CD4-positive, alpha-beta T cell treated with Interleukin-10 for 1 hour (primary cell): ENCODE data around the gene ENPP5.
"Not testable (repeated sequence)": the region's sequence is repeated elsewhere in the genome, so short reads cannot be mapped to it uniquely, and the experiment has no call there.

Source experiments
- DNase-seq: peaks from one replicate; pipeline ENCODE4 v3.0.0-alpha.2; 2020

The ENPP5 gene

GRCh38 chr6:46172176-46172575 lies 1.4 kb upstream of the ENPP5 start:
- no peak for DNase-seq

- no peak for DNase-seq
Observed at GRCh38 chr6:46160102-46160501, 10.7 kb downstream of the ENPP5 start.

- DNase-seq, result no peak
Observed at GRCh38 chr6:46159229-46159628, 11.6 kb downstream of the ENPP5 start.

- DNase-seq, result no peak
Observed at GRCh38 chr6:46156701-46157100, 14.1 kb downstream of the ENPP5 start.

GRCh38 chr6:46149066-46149465 lies 21.7 kb downstream of the ENPP5 start:
- DNase-seq, result not testable (repeated sequence)

- DNase-seq, result no peak
Observed at GRCh38 chr6:46144270-46144669, 26.5 kb downstream of the ENPP5 start.

GRCh38 chr6:46138281-46138680 lies 32.5 kb downstream of the ENPP5 start:
- DNase-seq, result no peak

- DNase-seq, result no peak
Observed at GRCh38 chr6:46137387-46137786, 33.4 kb downstream of the ENPP5 start.

GRCh38 chr6:46136831-46137230 lies 33.9 kb downstream of the ENPP5 start:
- DNase-seq, result no peak

- no peak for DNase-seq
Observed at GRCh38 chr6:46135176-46135575, 35.6 kb downstream of the ENPP5 start.

GRCh38 chr6:46134216-46134615 lies 36.6 kb downstream of the ENPP5 start:
- no peak for DNase-seq

GRCh38 chr6:46131291-46131690 lies 39.5 kb downstream of the ENPP5 start:
- DNase-seq, result not testable (repeated sequence)

GRCh38 chr6:46130666-46131065 lies 40.1 kb downstream of the ENPP5 start:
- no peak for DNase-seq

- peak; percentile 98 for DNase-seq
Observed at GRCh38 chr6:46129629-46130511, 40.9 kb downstream of the ENPP5 start, which contains the start of gene ENPP4. Gene ENPP4, plus strand, starts transcription at chr6:46129989. Its CDS starts 9,595 bp downstream, at chr6:46139584.

GRCh38 chr6:46129291-46129628 lies 41.5 kb downstream of the ENPP5 start:
- no peak for DNase-seq

- DNase-seq, result no peak
Observed at GRCh38 chr6:46128476-46128875, 42.3 kb downstream of the ENPP5 start.

GRCh38 chr6:46119679-46120078 lies 51.1 kb downstream of the ENPP5 start:
- not testable (repeated sequence) for DNase-seq

GRCh38 chr6:46118836-46119235 lies 51.9 kb downstream of the ENPP5 start:
- no peak for DNase-seq

GRCh38 chr6:46118157-46118556 lies 52.6 kb downstream of the ENPP5 start:
- no peak for DNase-seq

GRCh38 chr6:46116289-46116688 lies 54.5 kb downstream of the ENPP5 start:
- DNase-seq, result no peak

- DNase-seq, result no peak
Observed at GRCh38 chr6:46115634-46116033, 55.1 kb downstream of the ENPP5 start.

- DNase-seq, result no peak
Observed at GRCh38 chr6:46113370-46113769, 57.4 kb downstream of the ENPP5 start.
